Astrocyte (in vitro differentiated cells and primary cell): ENCODE data around the gene SLFN14. TPM values are rescaled to one million over a fixed set of nuclear protein-coding genes. Genes with fewer than 3 reads are reported as not detected.
"Not testable (repeated sequence)": the region's sequence is repeated elsewhere in the genome, so short reads cannot be mapped to it uniquely, and the experiment has no call there.

ENCODE experiments used
- DNase-seq: peaks from one replicate; pipeline ENCODE4 v3.0.0-alpha.2; 2010; ENCODE audit warnings: low read depth
- FAIRE-seq: peaks from 2 replicates; lab custom pipeline; 2011; peaks lifted over from hg19 to GRCh38; lab: Jason Lieb, UNC
- H2AFZ ChIP-seq: 2 replicates; pipeline ENCODE4 v1.6.0; 2012; ENCODE audit warnings: low read depth, low read length, inconsistent platforms
- H3K27ac ChIP-seq: 2 replicates; pipeline ENCODE4 v1.5.1; 2011; ENCODE audit warnings: low read depth, low read length, inconsistent platforms
- H3K27me3 ChIP-seq: 2 replicates; pipeline ENCODE4 v1.6.0; 2011; ENCODE audit warnings: low read length, inconsistent platforms; ENCODE audit not compliant: insufficient read depth
- H3K36me3 ChIP-seq: 2 replicates; pipeline ENCODE4 v1.5.1; 2011; ENCODE audit warnings: low read length, inconsistent platforms; ENCODE audit not compliant: insufficient read depth
- H3K4me1 ChIP-seq: 2 replicates; pipeline ENCODE4 v1.5.1; 2011; ENCODE audit warnings: low read length, inconsistent platforms; ENCODE audit not compliant: insufficient read depth
- H3K4me2 ChIP-seq: 2 replicates; pipeline ENCODE4 v1.6.0; 2012; ENCODE audit warnings: low read length, inconsistent platforms
- H3K4me3 ChIP-seq: 2 replicates; pipeline ENCODE4 v1.5.1; 2011; ENCODE audit warnings: low read depth, mild to moderate bottlenecking, low read length, inconsistent platforms; ENCODE audit not compliant: insufficient read depth
- H3K79me2 ChIP-seq: 2 replicates; pipeline ENCODE4 v1.6.0; 2012; ENCODE audit warnings: mild to moderate bottlenecking, low read length, inconsistent platforms; ENCODE audit not compliant: insufficient read depth
- H3K9ac ChIP-seq: 2 replicates; pipeline ENCODE4 v1.6.0; 2012; ENCODE audit warnings: mild to moderate bottlenecking, low read length, inconsistent platforms
- H3K9me3 ChIP-seq: 2 replicates; pipeline ENCODE4 v1.5.1; 2012; ENCODE audit warnings: low read depth, mild to moderate bottlenecking, low read length, inconsistent platforms; ENCODE audit not compliant: insufficient read depth
- H4K20me1 ChIP-seq: 2 replicates; pipeline ENCODE4 v1.6.0; 2012; ENCODE audit warnings: low read length, inconsistent platforms; ENCODE audit not compliant: insufficient read depth
- H3K27ac Mint-ChIP-seq: one replicate; pipeline ENCODE4 v1.8.0; 2021; ENCODE audit warnings: mild to moderate bottlenecking, mixed read lengths; ENCODE audit not compliant: unreplicated experiment
- H3K27me3 Mint-ChIP-seq: one replicate; pipeline ENCODE4 v1.8.0; 2021; ENCODE audit warnings: low read depth, mixed read lengths; ENCODE audit not compliant: unreplicated experiment
- H3K36me3 Mint-ChIP-seq: one replicate; pipeline ENCODE4 v1.8.0; 2021; ENCODE audit warnings: low read depth, mixed read lengths; ENCODE audit not compliant: unreplicated experiment
- H3K4me1 Mint-ChIP-seq: one replicate; pipeline ENCODE4 v1.8.0; 2021; ENCODE audit warnings: low read depth, mixed read lengths; ENCODE audit not compliant: unreplicated experiment
- H3K4me3 Mint-ChIP-seq: one replicate; pipeline ENCODE4 v1.8.0; 2021; ENCODE audit warnings: mild to moderate bottlenecking, moderate library complexity, mixed read lengths; ENCODE audit not compliant: unreplicated experiment
- H3K9me3 Mint-ChIP-seq: one replicate; pipeline ENCODE4 v1.8.0; 2021; ENCODE audit warnings: mild to moderate bottlenecking, mixed read lengths; ENCODE audit not compliant: unreplicated experiment
- EZH2 ChIP-seq: IDR thresholded peaks from 2 replicates; pipeline ENCODE4 v1.6.1; 2012; ENCODE audit warnings: mild to moderate bottlenecking, low read length, inconsistent platforms; ENCODE audit not compliant: insufficient read depth
- total RNA-seq: library from RNA; stranded (reverse); gene quantifications from 2 replicates; pipeline ENCODE4 v1.2.1, GENCODE V29; 2021
- TF ChIP-seq, protein P1 (sequence below): IDR thresholded peaks from 2 replicates; pipeline ENCODE4 v1.5.1; 2011; ENCODE audit warnings: low read depth, mild to moderate bottlenecking, inconsistent platforms, low read length, moderate library complexity; ENCODE audit not compliant: insufficient read depth

SLFN14 gene
- total RNA-seq, 1 donor from 2014 or later: not detected

DNA sequence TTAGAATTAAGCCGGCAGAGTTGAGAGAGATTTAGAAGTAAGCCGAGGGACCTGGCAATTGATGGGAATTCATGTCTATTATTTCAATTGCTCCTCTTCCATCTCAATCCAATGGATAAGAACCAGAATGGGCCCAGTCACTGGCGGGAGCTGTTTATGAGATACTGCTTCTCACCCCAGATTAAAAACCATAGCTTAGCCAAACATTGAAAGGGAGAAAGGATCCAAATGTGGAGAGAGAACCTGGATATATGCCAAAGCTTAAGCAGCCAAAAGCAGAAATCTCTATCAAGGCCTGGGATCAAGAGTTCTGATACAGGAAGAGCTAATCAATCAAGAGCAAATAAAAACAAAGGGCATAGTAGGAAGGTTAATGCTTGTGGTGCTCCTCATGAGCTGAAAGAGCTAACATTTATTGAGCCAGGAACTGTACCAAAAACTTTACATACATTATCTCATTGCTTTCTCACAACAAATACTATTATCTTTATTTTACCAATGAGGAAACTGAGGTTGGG is 26.0 kb downstream of the SLFN14 start:
- Mint-ChIP-seq H3K36me3 (no peaks in the 10 kb centered on the region), H3K4me3 (no peak overlapping the region), H3K27me3 (peaks cover 7% of the 10 kb centered on the region), H3K9me3 (no peaks in the 10 kb centered on the region), H3K4me1 (no peaks in the 10 kb centered on the region), H3K27ac (no peak overlapping the region)
- Histone ChIP-seq H2AFZ (no peak overlapping the region), H3K36me3 (no peaks in the 10 kb centered on the region), H3K79me2 (no peaks in the 10 kb centered on the region), H3K27ac (no peak overlapping the region), H3K4me3 (no peak overlapping the region), H3K9ac (no peak overlapping the region), H4K20me1 (no peaks in the 10 kb centered on the region), H3K4me1 (no peaks in the 10 kb centered on the region), H3K4me2 (no peak overlapping the region), H3K9me3 (no peaks in the 10 kb centered on the region), H3K27me3 (peaks cover 11% of the 10 kb centered on the region)
- TF ChIP-seq, protein P1, sequence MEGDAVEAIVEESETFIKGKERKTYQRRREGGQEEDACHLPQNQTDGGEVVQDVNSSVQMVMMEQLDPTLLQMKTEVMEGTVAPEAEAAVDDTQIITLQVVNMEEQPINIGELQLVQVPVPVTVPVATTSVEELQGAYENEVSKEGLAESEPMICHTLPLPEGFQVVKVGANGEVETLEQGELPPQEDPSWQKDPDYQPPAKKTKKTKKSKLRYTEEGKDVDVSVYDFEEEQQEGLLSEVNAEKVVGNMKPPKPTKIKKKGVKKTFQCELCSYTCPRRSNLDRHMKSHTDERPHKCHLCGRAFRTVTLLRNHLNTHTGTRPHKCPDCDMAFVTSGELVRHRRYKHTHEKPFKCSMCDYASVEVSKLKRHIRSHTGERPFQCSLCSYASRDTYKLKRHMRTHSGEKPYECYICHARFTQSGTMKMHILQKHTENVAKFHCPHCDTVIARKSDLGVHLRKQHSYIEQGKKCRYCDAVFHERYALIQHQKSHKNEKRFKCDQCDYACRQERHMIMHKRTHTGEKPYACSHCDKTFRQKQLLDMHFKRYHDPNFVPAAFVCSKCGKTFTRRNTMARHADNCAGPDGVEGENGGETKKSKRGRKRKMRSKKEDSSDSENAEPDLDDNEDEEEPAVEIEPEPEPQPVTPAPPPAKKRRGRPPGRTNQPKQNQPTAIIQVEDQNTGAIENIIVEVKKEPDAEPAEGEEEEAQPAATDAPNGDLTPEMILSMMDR: no peak
- no peak for TF ChIP-seq EZH2
- FAIRE-seq: no peak
- DNase-seq: no peak

DNA sequence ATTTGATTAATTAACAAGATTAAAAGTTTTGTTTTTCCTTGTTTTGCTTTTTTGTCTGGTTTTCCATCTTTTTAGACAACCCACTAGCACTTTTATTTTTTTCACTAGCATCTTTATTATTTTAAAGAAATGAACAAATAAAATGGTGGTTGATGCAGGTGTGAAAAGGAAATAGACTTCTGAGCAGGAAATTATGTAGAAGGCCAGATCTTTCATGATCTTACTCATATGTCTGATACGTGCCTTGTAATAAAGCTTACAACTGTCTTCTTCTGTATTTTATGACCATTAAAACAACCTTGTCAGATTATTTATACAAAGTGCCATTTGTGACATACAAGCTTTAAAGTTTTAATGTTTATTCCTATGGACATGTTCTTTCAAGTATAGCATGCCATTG is 29.5 kb downstream of the SLFN14 start:
- no peak overlapping the region for H3K27ac ChIP-seq
- Mint-ChIP-seq H3K9me3 (peaks cover 13% of the 10 kb centered on the region), H3K4me1 (no peaks in the 10 kb centered on the region), H3K4me3 (no peak overlapping the region), H3K27ac (no peak overlapping the region), H3K36me3 (no peaks in the 10 kb centered on the region), H3K27me3 (peaks cover 15% of the 10 kb centered on the region)
- no peak overlapping the region for H3K9ac ChIP-seq
- DNase-seq (no peak), FAIRE-seq (no peak)
- H3K79me2 ChIP-seq: no peaks in the 10 kb centered on the region
- peaks cover 5% of the 10 kb centered on the region for H3K27me3 ChIP-seq
- H3K9me3 ChIP-seq: no peaks in the 10 kb centered on the region
- no peaks in the 10 kb centered on the region for H3K4me1 ChIP-seq
- no peak overlapping the region for H3K4me2 ChIP-seq
- H2AFZ ChIP-seq: no peak overlapping the region
- no peaks in the 10 kb centered on the region for H3K36me3 ChIP-seq
- no peaks in the 10 kb centered on the region for H4K20me1 ChIP-seq
- TF ChIP-seq, protein P1: no peak
- no peak for TF ChIP-seq EZH2
- no peak overlapping the region for H3K4me3 ChIP-seq

DNA sequence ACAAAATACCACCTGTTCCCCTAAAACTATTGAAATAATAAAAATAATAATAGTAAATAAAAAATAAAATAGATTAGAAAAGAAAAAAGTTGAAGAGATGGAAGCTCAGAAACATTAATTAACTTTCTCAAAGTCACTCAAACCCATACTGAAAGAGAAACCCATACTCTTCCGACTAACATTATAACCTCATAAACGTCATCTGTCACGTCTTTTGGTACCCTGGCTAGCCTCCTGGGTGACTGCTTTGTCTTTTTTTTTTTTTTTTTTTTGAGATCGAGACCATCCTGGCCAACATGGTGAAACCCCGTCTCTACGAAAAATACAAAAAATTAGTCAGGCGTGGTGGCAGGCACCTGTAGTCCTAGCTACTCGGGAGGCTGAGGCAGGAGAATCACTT is 30.8 kb downstream of the SLFN14 start:
- H3K4me1 ChIP-seq: no peaks in the 10 kb centered on the region

DNA sequence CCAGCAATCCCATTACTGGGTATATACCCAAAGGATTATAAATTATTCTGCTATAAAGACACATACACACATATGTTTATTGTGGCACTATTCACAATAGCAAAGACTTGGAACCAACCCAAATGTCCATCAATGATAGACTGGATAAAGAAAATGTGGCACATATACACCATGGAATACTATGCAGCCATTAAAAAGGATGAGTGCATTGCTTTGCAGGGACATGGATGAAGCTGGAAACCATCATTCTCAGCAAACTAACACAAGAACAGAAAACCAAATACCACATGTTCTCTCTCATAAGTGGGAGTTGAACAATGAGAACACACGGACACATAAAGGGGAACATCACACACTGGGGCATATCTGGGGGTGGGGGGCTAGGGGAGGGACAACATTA is 31.3 kb downstream of the SLFN14 start:
- peaks cover 11% of the 10 kb centered on the region for H3K27me3 Mint-ChIP-seq
- not testable (repeated sequence) for H3K4me3 ChIP-seq, FAIRE-seq

More for the DNA sequence above, 30.8 kb downstream of the SLFN14 start:
- FAIRE-seq (no peak), DNase-seq (no peak)
- H3K9ac ChIP-seq: no peak overlapping the region
- H3K79me2 ChIP-seq: no peaks in the 10 kb centered on the region
- no peaks in the 10 kb centered on the region for H3K4me1 Mint-ChIP-seq
- H3K9me3 Mint-ChIP-seq: peaks cover 13% of the 10 kb centered on the region
- H2AFZ ChIP-seq: no peak overlapping the region
- no peak overlapping the region for H3K27ac Mint-ChIP-seq
- no peak overlapping the region for H3K27ac ChIP-seq
- H3K36me3 Mint-ChIP-seq: no peaks in the 10 kb centered on the region
- H4K20me1 ChIP-seq: no peaks in the 10 kb centered on the region
- peaks cover 5% of the 10 kb centered on the region for H3K27me3 ChIP-seq
- H3K9me3 ChIP-seq: no peaks in the 10 kb centered on the region
- no peaks in the 10 kb centered on the region for H3K36me3 ChIP-seq
- no peak for TF ChIP-seq EZH2
- TF ChIP-seq, protein P1: no peak
- peaks cover 16% of the 10 kb centered on the region for H3K27me3 Mint-ChIP-seq
- no peak overlapping the region for H3K4me3 ChIP-seq
- no peak overlapping the region for H3K4me2 ChIP-seq
- H3K4me3 Mint-ChIP-seq: no peak overlapping the region

More for the DNA sequence above, 31.3 kb downstream of the SLFN14 start:
- not testable (repeated sequence) for H3K4me1 Mint-ChIP-seq, H3K27ac Mint-ChIP-seq, H3K36me3 Mint-ChIP-seq, H3K9ac ChIP-seq, H3K4me2 ChIP-seq, H3K36me3 ChIP-seq, H2AFZ ChIP-seq, H3K79me2 ChIP-seq, H3K4me3 Mint-ChIP-seq, H4K20me1 ChIP-seq, DNase-seq, H3K27ac ChIP-seq, H3K4me1 ChIP-seq, H3K9me3 ChIP-seq, H3K27me3 ChIP-seq
- peaks cover 13% of the 10 kb centered on the region for H3K9me3 Mint-ChIP-seq
